Neural progenitor cell (in vitro differentiated cells): Measurements from ENCODE around the gene UCN2.
A peak's percentile ranks its signal among the peaks of the same experiment; 100 is the strongest.

Experiments
- EZH2 ChIP-seq: fragments of 200-600 bp; sonication (generic); IDR thresholded peaks from 2 replicates; pipeline ENCODE4 v1.6.1; 2017; ENCODE audit warnings: antibody characterized with exemption, mild to moderate bottlenecking, moderate library complexity
- EZH2phosphoT487 ChIP-seq: fragments of 200-600 bp; sonication (generic); IDR thresholded peaks from 2 replicates; pipeline ENCODE4 v1.6.1; 2017; ENCODE audit warnings: antibody characterized with exemption
- TF ChIP-seq, protein P1 (sequence below): fragments of 200-600 bp; sonication (generic); IDR thresholded peaks from 2 replicates; pipeline ENCODE4 v1.5.1; 2017; ENCODE audit warnings: antibody characterized with exemption, mild to moderate bottlenecking

DNA sequence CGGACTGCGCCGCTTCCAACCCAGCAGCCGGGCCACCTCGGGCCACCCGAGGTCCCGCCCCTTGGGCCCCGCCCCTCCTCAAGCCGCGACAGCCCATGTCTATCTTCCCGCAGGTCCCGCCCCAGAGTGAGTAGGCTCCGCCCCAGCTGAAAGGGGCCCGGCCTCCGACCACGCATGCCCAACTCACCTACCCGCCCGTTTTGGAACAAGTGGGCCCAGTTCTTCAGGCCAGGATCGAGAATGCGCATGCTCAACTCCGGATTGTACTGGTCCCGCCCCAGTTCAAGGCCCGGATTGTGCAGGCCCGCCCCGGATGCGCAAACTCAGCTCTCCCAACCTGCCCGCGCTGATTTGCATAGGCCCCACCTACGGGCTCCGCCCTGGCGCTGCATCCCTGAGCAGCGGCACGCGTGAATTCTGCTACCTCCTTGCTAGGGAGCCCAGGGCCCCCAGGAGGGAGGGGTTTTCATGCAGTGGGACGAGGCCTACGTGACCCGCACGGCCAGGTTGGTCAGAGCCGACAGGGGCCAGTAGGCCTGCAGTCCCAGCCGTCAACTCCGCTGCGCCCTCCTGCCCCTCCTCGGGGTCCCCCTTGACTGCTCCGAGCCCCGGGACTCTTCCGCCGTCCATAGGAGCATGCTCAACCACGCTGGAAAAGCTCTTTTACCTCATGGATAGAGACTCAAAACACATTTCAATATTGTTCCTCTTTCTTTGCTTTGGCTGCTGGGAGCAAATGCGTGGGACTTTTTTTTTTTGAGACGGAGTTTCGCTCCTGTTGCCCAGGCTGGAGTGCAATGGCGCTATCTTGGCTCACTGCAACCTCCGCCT, 6.6 kb downstream of the UCN2 start, which contains the start of gene PFKFB4:
- TF ChIP-seq, protein P1, sequence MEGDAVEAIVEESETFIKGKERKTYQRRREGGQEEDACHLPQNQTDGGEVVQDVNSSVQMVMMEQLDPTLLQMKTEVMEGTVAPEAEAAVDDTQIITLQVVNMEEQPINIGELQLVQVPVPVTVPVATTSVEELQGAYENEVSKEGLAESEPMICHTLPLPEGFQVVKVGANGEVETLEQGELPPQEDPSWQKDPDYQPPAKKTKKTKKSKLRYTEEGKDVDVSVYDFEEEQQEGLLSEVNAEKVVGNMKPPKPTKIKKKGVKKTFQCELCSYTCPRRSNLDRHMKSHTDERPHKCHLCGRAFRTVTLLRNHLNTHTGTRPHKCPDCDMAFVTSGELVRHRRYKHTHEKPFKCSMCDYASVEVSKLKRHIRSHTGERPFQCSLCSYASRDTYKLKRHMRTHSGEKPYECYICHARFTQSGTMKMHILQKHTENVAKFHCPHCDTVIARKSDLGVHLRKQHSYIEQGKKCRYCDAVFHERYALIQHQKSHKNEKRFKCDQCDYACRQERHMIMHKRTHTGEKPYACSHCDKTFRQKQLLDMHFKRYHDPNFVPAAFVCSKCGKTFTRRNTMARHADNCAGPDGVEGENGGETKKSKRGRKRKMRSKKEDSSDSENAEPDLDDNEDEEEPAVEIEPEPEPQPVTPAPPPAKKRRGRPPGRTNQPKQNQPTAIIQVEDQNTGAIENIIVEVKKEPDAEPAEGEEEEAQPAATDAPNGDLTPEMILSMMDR = peak; percentile 39
- TF ChIP-seq EZH2 (no peak), EZH2phosphoT487 (no peak)
